IMR-90 (cell line): Measurements from ENCODE around the gene RHOT2. TPM values are rescaled to one million over a fixed set of nuclear protein-coding genes. Genes with fewer than 3 reads are reported as not detected.

ENCODE experiments used
- ATAC-seq: fragments of 200-7000 bp; cut with Tn5 transposase; 2 replicates; pipeline ENCODE4 v1.9.1; 2020; ENCODE audit warnings: low read depth, mild to moderate bottlenecking, moderate library complexity
- BruUV-seq: library from RNA; stranded (reverse); fragments of 400-500 nt; replicated peaks from 2 replicates; lab custom pipeline; 2021; lab: Mats Ljungman, UMichigan
- CTCF ChIA-PET: fragments of 300-600 bp; formaldehyde crosslinking; extraction: SDS; loops from one replicate; lab custom pipeline; 2021; ENCODE audit warnings: antibody characterized with exemption; lab: Yijun Ruan, JAX
- POLR2A ChIA-PET: fragments of 300-600 bp; sonication (Branson Sonifier 250); formaldehyde crosslinking; loops from one replicate; lab custom pipeline; 2022; ENCODE audit warnings: antibody characterized with exemption; ENCODE audit not compliant: unreplicated experiment; lab: Charles Lee
- DNase-seq: peaks from one replicate; pipeline ENCODE4 v3.0.0; 2013
- H2AFZ ChIP-seq: replicated peaks from 2 replicates; pipeline ENCODE3; 2013; ENCODE audit warnings: low read length, mild to moderate bottlenecking; ENCODE audit not compliant: poor library complexity
- H2AK5ac ChIP-seq: 2 replicates; pipeline ENCODE4 v1.6.1; 2013; ENCODE audit warnings: low read depth, low read length, inconsistent platforms
- H2AK9ac ChIP-seq: replicated peaks from 2 replicates; pipeline ENCODE3; 2013; ENCODE audit warnings: mild to moderate bottlenecking, low read depth, low read length, moderate library complexity; ENCODE audit not compliant: poor library complexity
- H2BK120ac ChIP-seq: 2 replicates; pipeline ENCODE4 v1.6.1; 2013; ENCODE audit warnings: low read depth, low read length, inconsistent platforms
- H2BK15ac ChIP-seq: 3 replicates; pipeline ENCODE4 v1.6.1; 2013; ENCODE audit warnings: low read depth, low read length, inconsistent platforms
- H2BK20ac ChIP-seq: 2 replicates; pipeline ENCODE4 v1.6.1; 2013; ENCODE audit warnings: low read depth, mild to moderate bottlenecking, inconsistent platforms, low read length, moderate library complexity
- H2BK5ac ChIP-seq: 2 replicates; pipeline ENCODE4 v1.6.1; 2013; ENCODE audit warnings: mild to moderate bottlenecking, low read depth, low read length, inconsistent platforms; ENCODE audit not compliant: poor library complexity, severe bottlenecking
- H3K14ac ChIP-seq: replicated peaks from 2 replicates; pipeline ENCODE4 v1.6.1; 2013; ENCODE audit warnings: low read depth, low read length, inconsistent platforms
- H3K18ac ChIP-seq: 2 replicates; pipeline ENCODE4 v1.6.1; 2013; ENCODE audit warnings: low read depth, low read length, control low read depth
- H3K23ac ChIP-seq: 2 replicates; pipeline ENCODE4 v1.6.1; 2013; ENCODE audit warnings: low read depth, low read length, inconsistent platforms
- H3K27ac ChIP-seq: 2 replicates; pipeline ENCODE4 v1.5.1; 2013; ENCODE audit warnings: mild to moderate bottlenecking, control low read depth, low read length; ENCODE audit not compliant: insufficient read depth
- H3K27me3 ChIP-seq: 2 replicates; pipeline ENCODE4 v1.6.1; 2013; ENCODE audit warnings: low read length; ENCODE audit not compliant: control insufficient read depth, insufficient read depth
- H3K36me3 ChIP-seq: 2 replicates; pipeline ENCODE4 v1.6.1; 2013; ENCODE audit warnings: low read length, mixed read lengths; ENCODE audit not compliant: control insufficient read depth, insufficient read depth
- H3K4ac ChIP-seq: 2 replicates; pipeline ENCODE4 v1.6.1; 2013; ENCODE audit warnings: low read depth, low read length, inconsistent platforms
- H3K4me1 ChIP-seq: 2 replicates; pipeline ENCODE4 v1.6.1; 2013; ENCODE audit warnings: low read length, mixed read lengths; ENCODE audit not compliant: control insufficient read depth, insufficient read depth
- H3K4me2 ChIP-seq: 2 replicates; pipeline ENCODE4 v1.6.1; 2013; ENCODE audit warnings: low read depth, mild to moderate bottlenecking, control low read depth, low read length, moderate library complexity
- H3K4me3 ChIP-seq: 2 replicates; pipeline ENCODE4 v1.5.1; 2013; ENCODE audit warnings: low read depth, mild to moderate bottlenecking, control low read depth, low read length, moderate library complexity; ENCODE audit not compliant: insufficient read depth
- H3K56ac ChIP-seq: 2 replicates; pipeline ENCODE4 v1.6.1; 2013; ENCODE audit warnings: low read length, inconsistent platforms; ENCODE audit not compliant: insufficient read depth; ENCODE audit errors: extremely low read depth
- H3K79me1 ChIP-seq, 2 experiments: 2 replicates each; pipeline ENCODE4 v1.6.1; 2013; ENCODE audit warnings: low read length in 2 of 2, inconsistent platforms in 1 of 2, low read depth in 1 of 2
- H3K9ac ChIP-seq: 2 replicates; pipeline ENCODE4 v1.6.1; 2013; ENCODE audit warnings: low read depth, low read length, control low read depth
- H3K9me1 ChIP-seq: 2 replicates; pipeline ENCODE4 v1.6.1; 2013; ENCODE audit warnings: low read length, inconsistent platforms; ENCODE audit not compliant: insufficient read depth
- H3K9me3 ChIP-seq: 2 replicates; pipeline ENCODE4 v1.6.1; 2013; ENCODE audit warnings: low read length; ENCODE audit not compliant: control insufficient read depth, insufficient read depth
- H4K20me1 ChIP-seq: 2 replicates; pipeline ENCODE4 v1.6.1; 2013; ENCODE audit warnings: low read length, inconsistent platforms; ENCODE audit not compliant: insufficient read depth
- H4K5ac ChIP-seq: 2 replicates; pipeline ENCODE4 v1.6.1; 2013; ENCODE audit warnings: mild to moderate bottlenecking, low read depth, low read length, control low read depth
- H4K8ac ChIP-seq, 2 experiments: 2 replicates each; pipeline ENCODE4 v1.6.1; 2013; ENCODE audit warnings: low read depth in 2 of 2, low read length in 2 of 2, control low read depth in 1 of 2, inconsistent platforms in 1 of 2
- H4K91ac ChIP-seq: 2 replicates; pipeline ENCODE4 v1.6.1; 2013; ENCODE audit warnings: low read depth, low read length, inconsistent platforms; ENCODE audit not compliant: insufficient read depth
- BHLHE40 ChIP-seq: fragments of 150-350 bp; IDR thresholded peaks from 2 replicates; pipeline ENCODE4 v1.6.1; 2016; ENCODE audit warnings: mild to moderate bottlenecking, low read depth, low read length
- CEBPB ChIP-seq: IDR thresholded peaks from 2 replicates; pipeline ENCODE4 v1.6.1; 2012; ENCODE audit warnings: low read depth, low read length, improper control_type of control experiment
- CHD1 ChIP-seq: IDR thresholded peaks from 2 replicates; pipeline ENCODE4 v1.6.1; 2012; ENCODE audit warnings: low read depth, low read length, improper control_type of control experiment
- RAD21 ChIP-seq: IDR thresholded peaks from 2 replicates; pipeline ENCODE4 v1.6.1; 2012; ENCODE audit warnings: low read length, improper control_type of control experiment
- RCOR1 ChIP-seq: IDR thresholded peaks from 2 replicates; pipeline ENCODE4 v1.6.1; 2012; ENCODE audit warnings: mild to moderate bottlenecking, low read length, improper control_type of control experiment; ENCODE audit not compliant: insufficient replicate concordance
- SMC3 ChIP-seq: fragments of 150-350 bp; IDR thresholded peaks from 2 replicates; pipeline ENCODE4 v1.6.1; 2016; ENCODE audit warnings: low read depth, mild to moderate bottlenecking, antibody characterized with exemption, low read length, moderate library complexity
- WGBS, 2 experiments: methylation state at CpG; one replicate each; pipeline versions ENCODE4 v1.1.5 to v1.1.7; 2013; ENCODE audit warnings: missing lambda C conversion rate in 2 of 2; ENCODE audit not compliant: insufficient read length in 1 of 2; ENCODE audit errors: extremely low coverage in 2 of 2; 5-methylcytosine and 5-hydroxymethylcytosine counted together
- dilution Hi-C: fragments of 300-500 bp; cut with HindIII; formaldehyde crosslinking; loops from one replicate; pipeline ENCODE4 v1.14.3; 2018; ENCODE audit warnings: low sequenced_read_pairs; ENCODE audit not compliant: unreplicated experiment
- in situ Hi-C: fragments of 300-500 bp; cut with MboI; formaldehyde crosslinking; loops from 3 replicates; pipeline ENCODE4 v1.14.3; 2019; ENCODE audit warnings: low sequenced_read_pairs, inconsistent platforms, mixed read lengths
- intact Hi-C: fragments of 100-400 bp; cut with micrococcal nuclease; formaldehyde crosslinking; loops from 2 replicates; pipeline ENCODE4 v1.10.0; 2022
- polyA plus RNA-seq, 3 experiments: library from polyadenylated mRNA; depleted of rRNA; stranded (reverse); fragments of >200 nt; gene quantifications; 2 replicates each; pipeline ENCODE4 v1.2.3, GENCODE V29; 2012; ENCODE audit warnings: low replicate concordance in 1 of 3
- total RNA-seq: library from RNA; depleted of rRNA; stranded (reverse); fragments of >200 nt; gene quantifications from 2 replicates; pipeline ENCODE4 v1.2.3, GENCODE V29; 2012

Gene RHOT2
- total and polyA plus RNA-seq, 2 of the 4 experiments (the other 2 are of a cell fraction) = 20.3 to 181 TPM

DNA sequence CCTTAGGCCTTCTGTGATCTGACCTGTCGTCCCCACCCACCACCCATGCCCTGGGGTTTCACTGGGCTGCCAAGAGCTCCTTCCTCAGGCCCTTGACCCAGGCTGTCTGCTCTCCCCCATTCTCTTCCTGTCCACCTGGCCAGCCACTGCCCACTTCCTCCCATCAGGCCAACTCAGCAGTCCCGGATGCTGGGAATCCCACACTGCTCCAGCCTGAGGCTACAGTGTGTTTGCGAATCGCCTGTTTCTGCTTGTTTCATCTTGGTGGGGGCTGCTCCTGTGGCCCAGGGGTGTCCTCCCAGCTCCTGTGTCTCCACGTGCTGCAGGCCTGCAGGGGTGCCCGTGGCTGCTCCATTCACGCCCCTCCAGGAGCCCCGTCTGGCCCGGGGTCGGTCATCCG is 46.1 kb downstream of the RHOT2 start:
- H2BK15ac ChIP-seq = no peak overlapping the region
- no peak overlapping the region for H4K8ac ChIP-seq
- peak overlapping the region; percentile 10 for H2AFZ ChIP-seq
- dilution Hi-C loops (no loop called here), intact Hi-C loops (loop anchor here (5.0 kb wide), 1 partner anchor 268 kb away; the partner anchor contains the start of gene SOX8), in situ Hi-C loops (loop anchor here (5.0 to 25.0 kb wide), 2 partner anchors 73 to 348 kb away; partner anchors contain the start of genes CHTF18, RPUSD1 and SSTR5)
- ATAC-seq (no peak), DNase-seq (no peak)
- TF ChIP-seq BHLHE40 (no peak), RAD21 (no peak), RCOR1 (no peak), SMC3 (no peak), CHD1 (no peak), CEBPB (no peak)
- H3K4me1 ChIP-seq = peaks cover 14% of the 10 kb centered on the region; the same call in 1 of the 2 replicates
- WGBS, 2 experiments = 84% methylated on average over 11 of the region's 11 CpGs; no CpG with 5 or more reads in 1 of the 2 experiments
- no peak overlapping the region for H3K4me3 ChIP-seq
- H2AK9ac ChIP-seq = peak overlapping the region; percentile 85
- H3K4me2 ChIP-seq = no peak overlapping the region
- no peak overlapping the region for H3K23ac ChIP-seq
- no peak overlapping the region for H3K14ac ChIP-seq
- no peaks in the 10 kb centered on the region for H3K9me1 ChIP-seq
- no peak overlapping the region for H3K4ac ChIP-seq
- H3K27ac ChIP-seq = no peak overlapping the region
- H4K91ac ChIP-seq = no peak overlapping the region
- peaks cover 11% of the 10 kb centered on the region for H4K20me1 ChIP-seq
- peak overlapping the region; percentile 42; the same call in 1 of the 2 replicates for H2AK5ac ChIP-seq
- ChIA-PET CTCF (no interaction called here), POLR2A (no interaction called here)
- peaks cover 5 to 16% of the 10 kb centered on the region in 2 experiments for H3K79me1 ChIP-seq
- no peak overlapping the region for H4K5ac ChIP-seq
- no peaks in the 10 kb centered on the region for H3K27me3 ChIP-seq
- H3K9ac ChIP-seq = no peak overlapping the region
- no peak overlapping the region for H2BK5ac ChIP-seq
- no peak overlapping the region for H2BK120ac ChIP-seq
- H2BK20ac ChIP-seq = 0 out of 2 replicates have a peak overlapping the region, but pooled peaks have one; percentile 10
- no TSS peak for BruUV-seq
- H3K56ac ChIP-seq = no peak overlapping the region
- H3K9me3 ChIP-seq = no peaks in the 10 kb centered on the region
- H3K18ac ChIP-seq = no peak overlapping the region
- no peaks in the 10 kb centered on the region for H3K36me3 ChIP-seq
